Measurements from ENCODE around the gene TUBA1C.

GRCh38 chr12:49272790-49273725 lies 8.2 kb downstream of the TUBA1C start:
- TF ChIP-seq EZH2 (IDR thresholded peaks at IDR 0.05), result no peak
- no peak for TF ChIP-seq FOXP2 (optimal IDR thresholded peaks at IDR 0.05; ENCODE audit: control extremely low read depth, extremely low read length, insufficient read depth)
- TF ChIP-seq POLR2AphosphoS5 (IDR thresholded peaks at IDR 0.05; ENCODE audit: borderline replicate concordance, low read depth, low read length), result no peak

Measured in SK-N-MC (cell line).